HG02885 (cell line): Measurements from ENCODE around the gene PELO.

Experiments used
- ATAC-seq: cut with Tn5 transposase; IDR thresholded peaks from one replicate; pipeline ENCODE4 v1.9.1; 2021; ENCODE audit warnings: mild to moderate bottlenecking; ENCODE audit not compliant: unreplicated experiment, poor library complexity

PELO gene

DNA sequence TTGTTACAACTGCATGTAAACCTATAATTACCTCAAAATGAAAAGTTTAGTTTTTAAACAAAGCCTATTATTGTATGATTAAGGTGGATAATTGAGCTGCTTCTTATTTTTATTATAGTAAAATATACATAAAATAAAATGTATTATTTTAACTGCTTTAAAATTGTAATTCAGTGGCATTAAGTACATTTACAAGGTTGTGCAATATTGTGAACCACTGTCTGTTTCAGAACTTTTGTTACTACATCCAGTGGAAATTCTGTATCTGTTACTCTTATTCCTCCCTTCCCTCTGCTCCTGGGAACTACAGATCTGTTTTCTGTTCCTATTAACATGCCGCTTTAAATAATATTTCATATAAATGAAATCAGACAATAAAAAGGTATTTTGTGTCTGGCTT, 37.1 kb downstream of the PELO start:
- no peak for ATAC-seq

DNA sequence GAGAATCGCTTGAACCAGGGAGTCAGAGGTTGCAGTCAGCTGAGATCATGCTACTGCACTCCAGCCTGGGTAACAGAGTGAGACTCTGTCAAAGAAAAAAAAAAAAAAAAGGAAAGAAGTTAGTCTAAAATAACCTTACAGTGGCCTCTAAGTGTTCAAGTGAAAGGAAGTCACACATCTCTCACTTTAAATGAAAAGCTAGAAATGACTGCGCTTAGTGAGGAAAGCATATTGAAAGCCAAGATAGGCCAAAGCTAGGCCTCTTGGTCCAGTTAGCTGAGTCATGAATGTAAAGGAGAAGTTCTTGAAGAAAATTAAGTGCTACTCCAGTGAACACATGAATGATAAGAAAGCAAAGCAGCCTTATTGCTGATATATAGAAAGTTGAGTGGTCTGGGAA, 38.1 kb downstream of the PELO start:
- peak; percentile 98 for ATAC-seq

DNA sequence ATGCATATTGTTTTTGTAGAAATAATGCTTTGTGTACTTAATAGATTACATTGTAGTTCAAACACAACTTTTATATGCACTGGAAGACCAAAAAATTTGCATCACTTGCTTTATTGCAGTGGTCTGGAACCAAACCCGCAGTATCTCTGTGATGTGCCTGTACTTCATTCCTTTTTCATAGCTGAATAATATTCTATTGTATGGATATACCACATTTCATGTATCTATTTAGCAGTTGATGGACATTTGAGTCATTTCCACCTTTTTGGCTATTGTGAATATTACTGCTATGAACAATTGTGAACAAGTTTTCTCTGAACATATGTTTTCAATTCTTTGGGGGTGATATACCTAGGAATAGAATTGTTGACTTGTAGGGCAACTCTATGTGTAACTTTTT, 40.1 kb downstream of the PELO start:
- no peak for ATAC-seq

DNA sequence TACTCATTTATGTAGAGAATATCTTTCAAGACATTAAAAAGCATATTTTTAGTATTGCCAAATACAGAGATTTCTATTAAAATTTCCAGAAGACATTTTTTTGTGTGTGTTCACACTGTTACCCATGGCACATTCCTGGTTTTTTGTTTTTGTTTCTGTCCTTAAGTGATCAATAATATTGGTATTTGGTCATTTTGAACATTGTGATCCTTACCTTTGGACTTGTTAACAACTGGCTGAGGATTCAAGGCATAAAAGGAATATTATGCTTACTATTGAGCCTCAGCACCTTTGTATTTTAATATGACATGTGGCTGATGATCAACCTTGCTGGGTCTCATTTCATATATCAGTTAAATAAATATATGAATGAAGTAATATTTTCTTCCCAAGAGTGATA, 41.9 kb downstream of the PELO start:
- ATAC-seq = no peak

DNA sequence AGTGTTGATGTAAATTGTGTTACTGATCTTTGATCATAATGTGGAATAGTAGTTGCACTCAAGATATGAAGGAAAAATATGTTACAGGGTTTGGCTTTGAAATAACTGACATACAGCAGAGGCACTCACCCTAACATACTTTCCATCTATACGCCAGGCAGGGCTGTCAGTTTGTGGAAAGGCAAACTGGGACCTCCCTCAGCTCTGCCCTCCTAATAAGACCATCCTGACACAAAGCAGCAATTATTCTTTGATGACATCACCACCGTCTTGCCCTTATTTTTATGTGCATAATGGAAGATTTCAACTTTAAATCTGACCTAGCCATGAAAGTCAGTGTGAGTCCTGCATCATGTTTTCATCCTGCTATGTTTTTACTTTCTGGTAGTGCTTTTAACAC, 42.9 kb downstream of the PELO start:
- ATAC-seq = no peak

DNA sequence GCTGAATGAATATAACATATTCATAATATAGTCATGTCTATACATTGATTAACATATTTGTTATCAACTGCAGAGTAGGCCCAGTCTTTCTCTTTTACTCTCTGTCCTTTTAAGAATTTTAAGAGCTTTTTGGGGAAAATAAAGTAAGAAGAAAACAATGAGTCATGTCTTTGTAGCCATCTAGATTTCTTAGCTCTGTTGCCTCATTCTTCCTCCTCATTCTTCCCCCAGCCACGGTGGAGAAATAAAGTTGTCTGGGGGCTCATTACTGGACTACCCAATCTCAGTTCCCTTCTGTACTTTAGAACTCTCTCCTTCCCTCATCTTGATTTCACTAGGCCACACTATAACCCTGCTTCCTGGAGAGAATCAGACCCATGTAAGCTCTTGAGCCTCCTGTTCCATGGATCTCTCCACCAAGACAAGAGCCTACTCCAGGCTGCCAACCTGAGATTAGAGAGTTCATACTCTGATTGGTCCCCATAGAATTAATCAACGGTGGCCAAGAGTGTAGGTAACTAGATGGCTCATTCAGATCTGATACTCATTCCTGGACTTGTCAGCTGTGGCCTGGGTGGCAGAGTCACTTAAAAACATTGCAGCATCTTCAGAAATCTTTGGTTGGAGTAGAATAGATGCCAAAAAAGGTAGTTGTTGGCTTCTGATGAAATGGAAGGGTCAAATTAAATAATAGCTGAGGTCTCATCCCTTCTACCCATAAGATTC, 44.2 kb downstream of the PELO start:
- ATAC-seq = no peak

DNA sequence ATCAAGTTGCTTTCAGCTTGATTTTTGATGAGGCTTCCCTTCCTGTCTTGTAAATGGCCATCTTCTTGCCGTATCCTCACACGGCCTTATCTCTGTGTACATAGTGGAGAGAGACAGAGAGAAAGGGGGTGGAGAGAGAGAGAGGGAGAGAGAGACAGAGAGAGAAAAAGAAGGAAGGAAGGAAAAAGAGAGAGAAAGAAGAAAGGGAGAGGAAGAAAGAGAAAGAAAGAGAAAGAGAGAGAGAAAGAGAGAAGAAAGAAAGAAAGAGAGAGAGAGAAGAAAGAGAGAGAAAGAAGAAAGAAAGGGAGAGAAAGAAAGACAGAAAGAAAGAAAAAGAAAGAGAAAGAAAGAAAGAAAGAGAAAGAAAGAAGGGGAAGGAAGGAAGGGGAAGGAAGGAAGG, 46.6 kb downstream of the PELO start:
- no peak for ATAC-seq

DNA sequence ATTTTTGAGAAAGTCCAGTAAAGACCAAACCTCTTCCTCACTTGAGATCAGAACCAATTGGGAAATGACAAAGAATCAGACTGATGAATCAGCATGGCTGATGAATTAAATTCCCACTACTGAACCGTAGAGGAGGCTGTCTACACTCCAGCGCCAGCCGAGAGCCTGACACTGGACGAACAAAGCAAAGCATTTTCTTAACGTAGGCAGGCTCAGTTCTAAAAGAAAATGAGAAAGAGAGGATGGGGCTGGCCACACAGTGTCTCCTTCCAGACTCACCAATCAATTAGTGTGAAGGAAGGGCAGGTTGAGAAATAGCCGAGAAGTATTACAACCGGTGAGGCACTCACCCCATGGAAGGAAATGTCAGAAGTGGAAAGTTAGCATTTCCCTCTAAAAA, 49.4 kb downstream of the PELO start:
- ATAC-seq = no peak
